Thoracic aorta (tissue), 2 donors: ENCODE data around the gene INPP5D. TPM values are rescaled to one million over a fixed set of nuclear protein-coding genes. Genes with fewer than 3 reads are reported as not detected.

ENCODE experiments used
- ATAC-seq: fragments of 150-250 bp; one replicate; pipeline ENCODE4 v1.8.0; 2017; ENCODE audit warnings: low read depth; ENCODE audit not compliant: insufficient number of reproducible peaks, low FRiP score
- DNase-seq: peaks from one replicate; pipeline ENCODE4 v3.0.0-alpha.2; 2020; ENCODE audit warnings: low spot score
- H3K27ac ChIP-seq, 2 donors: fragments of 200-600 bp; sonication (generic); 1 replicate in 1 of 2; 2 replicates in 1 of 2; pipeline ENCODE4 v1.5.1; 2016; ENCODE audit warnings: mild to moderate bottlenecking in 2 of 2, moderate library complexity in 2 of 2
- H3K27me3 ChIP-seq: fragments of 200-600 bp; sonication (generic); replicated peaks from 2 replicates; pipeline ENCODE4 v1.6.0; 2016; ENCODE audit warnings: mild to moderate bottlenecking; ENCODE audit not compliant: insufficient read depth
- H3K36me3 ChIP-seq: fragments of 200-600 bp; sonication (generic); one replicate; pipeline ENCODE4 v1.5.1; 2016
- H3K4me1 ChIP-seq, 2 donors: fragments of 200-600 bp; sonication (generic); 1 replicate in 1 of 2; 2 replicates in 1 of 2; pipeline versions ENCODE4 v1.5.1 to v1.6.0; 2016; ENCODE audit warnings: low read depth in 2 of 2, mild to moderate bottlenecking in 1 of 2; ENCODE audit not compliant: control insufficient read depth in 1 of 2
- H3K4me3 ChIP-seq: fragments of 200-600 bp; sonication (generic); 2 replicates; pipeline ENCODE4 v1.5.1; 2016; ENCODE audit warnings: mild to moderate bottlenecking
- H3K9me3 ChIP-seq: fragments of 200-600 bp; sonication (generic); 2 replicates; pipeline ENCODE4 v1.5.1; 2016
- CTCF ChIP-seq: fragments of 200-600 bp; sonication (generic); IDR thresholded peaks from one replicate; pipeline ENCODE4 v1.5.1; 2019; ENCODE audit warnings: antibody characterized with exemption
- total RNA-seq, 2 donors: library from RNA; depleted of rRNA; stranded (reverse); fragments of >200 nt; gene quantifications; one replicate each; pipeline versions ENCODE4 v1.1.0 to v1.2.3, GENCODE V29; 2016

Gene INPP5D
- total RNA-seq, 2 donors from 2014 or later: 24.2 to 49.7 TPM

GRCh38 chr2:233228376-233228775, 168.2 kb downstream of the INPP5D start:
- Histone ChIP-seq H3K27me3 (no peaks in the 10 kb centered on the region), H3K9me3 (no peaks in the 10 kb centered on the region)

GRCh38 chr2:233233618-233234230, 173.6 kb downstream of the INPP5D start:
- TF ChIP-seq CTCF: no peak
- H3K27ac ChIP-seq: no peak overlapping the region
- ATAC-seq (no peak), DNase-seq (no peak)
- no peaks in the 10 kb centered on the region for H3K27me3 ChIP-seq
- no peaks in the 10 kb centered on the region for H3K36me3 ChIP-seq
- no peaks in the 10 kb centered on the region for H3K4me1 ChIP-seq
- H3K4me3 ChIP-seq: no peak overlapping the region
- no peaks in the 10 kb centered on the region for H3K9me3 ChIP-seq

More at GRCh38 chr2:233228376-233228775, 168.2 kb downstream of the INPP5D start:
- H3K4me3 ChIP-seq: no peak overlapping the region
- H3K36me3 ChIP-seq: no peaks in the 10 kb centered on the region
- no peak for TF ChIP-seq CTCF
- no peak overlapping the region for H3K27ac ChIP-seq
- no peaks in the 10 kb centered on the region for H3K4me1 ChIP-seq
- no peak for DNase-seq
- no peak for ATAC-seq

- no peak for TF ChIP-seq CTCF
Observed at GRCh38 chr2:233234264-233234663, 174.1 kb downstream of the INPP5D start.

GRCh38 chr2:233234996-233235395, 174.9 kb downstream of the INPP5D start:
- Histone ChIP-seq H3K27me3 (no peaks in the 10 kb centered on the region), H3K9me3 (no peaks in the 10 kb centered on the region), H3K4me1 (no peaks in the 10 kb centered on the region), H3K27ac (no peak overlapping the region), H3K4me3 (no peak overlapping the region), H3K36me3 (no peaks in the 10 kb centered on the region)
- DNase-seq (no peak), ATAC-seq (no peak)
- no peak for TF ChIP-seq CTCF

More at GRCh38 chr2:233234264-233234663, 174.1 kb downstream of the INPP5D start:
- Histone ChIP-seq H3K4me1 (no peaks in the 10 kb centered on the region), H3K4me3 (no peak overlapping the region), H3K27ac (no peak overlapping the region), H3K27me3 (no peaks in the 10 kb centered on the region), H3K9me3 (no peaks in the 10 kb centered on the region), H3K36me3 (no peaks in the 10 kb centered on the region)
- ATAC-seq (no peak), DNase-seq (no peak)

GRCh38 chr2:233235977-233236376, 175.8 kb downstream of the INPP5D start:
- DNase-seq (no peak), ATAC-seq (no peak)
- Histone ChIP-seq H3K4me3 (no peak overlapping the region), H3K27ac (no peak overlapping the region), H3K36me3 (no peaks in the 10 kb centered on the region), H3K9me3 (no peaks in the 10 kb centered on the region), H3K27me3 (no peaks in the 10 kb centered on the region), H3K4me1 (no peaks in the 10 kb centered on the region)
- TF ChIP-seq CTCF: no peak
